ENCODE data around the gene FAAP20.
"Not testable (repeated sequence)": the region's sequence is repeated elsewhere in the genome, so short reads cannot be mapped to it uniquely, and the experiment has no call there.

FAAP20 gene

GRCh38 chr1:2154022-2154421 lies 40.5 kb downstream of the FAAP20 start:
- no peak for DNase-seq

GRCh38 chr1:2152954-2153353 lies 41.6 kb downstream of the FAAP20 start:
- DNase-seq: no peak

- no peak for DNase-seq
Measured at GRCh38 chr1:2151911-2152310, 42.7 kb downstream of the FAAP20 start.

GRCh38 chr1:2151252-2151651 lies 43.3 kb downstream of the FAAP20 start:
- DNase-seq: no peak

GRCh38 chr1:2150801-2151200 lies 43.8 kb downstream of the FAAP20 start:
- DNase-seq: no peak

GRCh38 chr1:2148691-2149090 lies 45.9 kb downstream of the FAAP20 start:
- no peak for DNase-seq

GRCh38 chr1:2147869-2148268 lies 46.7 kb downstream of the FAAP20 start:
- DNase-seq: not testable (repeated sequence)

- no peak for DNase-seq
Measured at GRCh38 chr1:2146836-2147517, 47.6 kb downstream of the FAAP20 start.

GRCh38 chr1:2145946-2146835 lies 48.4 kb downstream of the FAAP20 start:
- no peak for DNase-seq

- no peak for DNase-seq
Measured at GRCh38 chr1:2144501-2145090, 50.0 kb downstream of the FAAP20 start.

GRCh38 chr1:2143814-2144500 lies 50.6 kb downstream of the FAAP20 start:
- no peak for DNase-seq

- no peak for DNase-seq
Measured at GRCh38 chr1:2141025-2141424, 53.5 kb downstream of the FAAP20 start.
